HL-60 (cell line): ENCODE results near the gene ITSN2.

Source experiments
- GABPA ChIP-seq: IDR thresholded peaks from 2 replicates; pipeline ENCODE4 v1.6.1; 2012; ENCODE audit warnings: low read depth
- POLR2AphosphoS5 ChIP-seq: IDR thresholded peaks from 2 replicates; pipeline ENCODE4 v1.6.1; 2012; ENCODE audit warnings: low read depth
- SPI1 ChIP-seq: IDR thresholded peaks from 2 replicates; pipeline ENCODE4 v1.6.1; 2012; ENCODE audit warnings: low read depth, mild to moderate bottlenecking, borderline replicate concordance
- TF ChIP-seq, protein P1 (sequence below): IDR thresholded peaks from one replicate; pipeline ENCODE4 v1.5.1; 2011; ENCODE audit warnings: low read length, control low read depth, inconsistent platforms; ENCODE audit not compliant: insufficient read depth
- TF ChIP-seq, protein P2 (sequence below): IDR thresholded peaks from 2 replicates; pipeline ENCODE4 v1.6.1; 2012; ENCODE audit warnings: low read depth; ENCODE audit not compliant: insufficient replicate concordance

DNA sequence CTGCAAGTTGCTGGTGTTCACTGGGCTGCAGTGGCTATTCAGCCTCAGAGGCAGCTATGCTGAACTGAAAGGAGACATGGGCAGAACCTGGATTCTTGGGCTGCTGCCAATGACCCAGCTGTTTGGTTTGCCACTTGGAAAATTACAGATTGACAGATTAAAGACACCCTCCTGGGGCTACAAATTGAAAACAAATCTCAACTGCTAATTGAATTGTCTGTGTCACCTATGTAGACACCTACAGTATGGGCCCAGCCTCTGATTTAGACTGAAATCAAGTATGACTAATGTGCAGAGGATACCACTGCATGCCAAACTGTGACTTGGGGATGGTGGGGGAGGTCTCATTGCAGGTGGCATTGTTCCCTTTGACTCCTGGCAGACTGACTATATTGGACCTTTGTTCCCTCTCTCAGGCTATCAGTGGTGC, 42.8 kb downstream of the ITSN2 start:
- TF ChIP-seq, protein P1, sequence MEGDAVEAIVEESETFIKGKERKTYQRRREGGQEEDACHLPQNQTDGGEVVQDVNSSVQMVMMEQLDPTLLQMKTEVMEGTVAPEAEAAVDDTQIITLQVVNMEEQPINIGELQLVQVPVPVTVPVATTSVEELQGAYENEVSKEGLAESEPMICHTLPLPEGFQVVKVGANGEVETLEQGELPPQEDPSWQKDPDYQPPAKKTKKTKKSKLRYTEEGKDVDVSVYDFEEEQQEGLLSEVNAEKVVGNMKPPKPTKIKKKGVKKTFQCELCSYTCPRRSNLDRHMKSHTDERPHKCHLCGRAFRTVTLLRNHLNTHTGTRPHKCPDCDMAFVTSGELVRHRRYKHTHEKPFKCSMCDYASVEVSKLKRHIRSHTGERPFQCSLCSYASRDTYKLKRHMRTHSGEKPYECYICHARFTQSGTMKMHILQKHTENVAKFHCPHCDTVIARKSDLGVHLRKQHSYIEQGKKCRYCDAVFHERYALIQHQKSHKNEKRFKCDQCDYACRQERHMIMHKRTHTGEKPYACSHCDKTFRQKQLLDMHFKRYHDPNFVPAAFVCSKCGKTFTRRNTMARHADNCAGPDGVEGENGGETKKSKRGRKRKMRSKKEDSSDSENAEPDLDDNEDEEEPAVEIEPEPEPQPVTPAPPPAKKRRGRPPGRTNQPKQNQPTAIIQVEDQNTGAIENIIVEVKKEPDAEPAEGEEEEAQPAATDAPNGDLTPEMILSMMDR, result no peak
- no peak for TF ChIP-seq POLR2AphosphoS5
- TF ChIP-seq GABPA, result no peak
- no peak for TF ChIP-seq SPI1
- TF ChIP-seq, protein P2, sequence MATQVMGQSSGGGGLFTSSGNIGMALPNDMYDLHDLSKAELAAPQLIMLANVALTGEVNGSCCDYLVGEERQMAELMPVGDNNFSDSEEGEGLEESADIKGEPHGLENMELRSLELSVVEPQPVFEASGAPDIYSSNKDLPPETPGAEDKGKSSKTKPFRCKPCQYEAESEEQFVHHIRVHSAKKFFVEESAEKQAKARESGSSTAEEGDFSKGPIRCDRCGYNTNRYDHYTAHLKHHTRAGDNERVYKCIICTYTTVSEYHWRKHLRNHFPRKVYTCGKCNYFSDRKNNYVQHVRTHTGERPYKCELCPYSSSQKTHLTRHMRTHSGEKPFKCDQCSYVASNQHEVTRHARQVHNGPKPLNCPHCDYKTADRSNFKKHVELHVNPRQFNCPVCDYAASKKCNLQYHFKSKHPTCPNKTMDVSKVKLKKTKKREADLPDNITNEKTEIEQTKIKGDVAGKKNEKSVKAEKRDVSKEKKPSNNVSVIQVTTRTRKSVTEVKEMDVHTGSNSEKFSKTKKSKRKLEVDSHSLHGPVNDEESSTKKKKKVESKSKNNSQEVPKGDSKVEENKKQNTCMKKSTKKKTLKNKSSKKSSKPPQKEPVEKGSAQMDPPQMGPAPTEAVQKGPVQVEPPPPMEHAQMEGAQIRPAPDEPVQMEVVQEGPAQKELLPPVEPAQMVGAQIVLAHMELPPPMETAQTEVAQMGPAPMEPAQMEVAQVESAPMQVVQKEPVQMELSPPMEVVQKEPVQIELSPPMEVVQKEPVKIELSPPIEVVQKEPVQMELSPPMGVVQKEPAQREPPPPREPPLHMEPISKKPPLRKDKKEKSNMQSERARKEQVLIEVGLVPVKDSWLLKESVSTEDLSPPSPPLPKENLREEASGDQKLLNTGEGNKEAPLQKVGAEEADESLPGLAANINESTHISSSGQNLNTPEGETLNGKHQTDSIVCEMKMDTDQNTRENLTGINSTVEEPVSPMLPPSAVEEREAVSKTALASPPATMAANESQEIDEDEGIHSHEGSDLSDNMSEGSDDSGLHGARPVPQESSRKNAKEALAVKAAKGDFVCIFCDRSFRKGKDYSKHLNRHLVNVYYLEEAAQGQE, result no peak
